PFSK-1 (cell line): ENCODE results near the gene DIPK2A.

Source experiments
- FOXP2 ChIP-seq: optimal IDR thresholded peaks from 2 replicates; pipeline ENCODE3; 2011; ENCODE audit warnings: borderline replicate concordance, control low read depth, inconsistent platforms; ENCODE audit not compliant: insufficient read depth; ENCODE audit errors: extremely low read length, extremely low read depth
- POLR2AphosphoS5 ChIP-seq: IDR thresholded peaks from 2 replicates; pipeline ENCODE4 v1.6.1; 2012; ENCODE audit warnings: low read depth, mild to moderate bottlenecking, control low read depth, low read length, moderate library complexity
- REST ChIP-seq, 2 experiments: IDR thresholded peaks; 2 replicates each; pipeline versions ENCODE4 v1.6.1 to v1.8.0; 2011 to 2012; ENCODE audit warnings: low read depth in 2 of 2, low read length in 2 of 2, control low read depth in 1 of 2, inconsistent platforms in 1 of 2, mild to moderate bottlenecking in 1 of 2, moderate library complexity in 1 of 2; ENCODE audit not compliant: insufficient read depth in 1 of 2
- SIN3A ChIP-seq: IDR thresholded peaks from 2 replicates; pipeline ENCODE4 v1.6.1; 2012; ENCODE audit warnings: mild to moderate bottlenecking, low read length, moderate library complexity, borderline replicate concordance; ENCODE audit not compliant: insufficient read depth
- TAF1 ChIP-seq: IDR thresholded peaks from 2 replicates; pipeline ENCODE4 v1.6.1; 2012; ENCODE audit warnings: low read length, control low read depth, borderline replicate concordance; ENCODE audit not compliant: insufficient read depth

The DIPK2A gene

GRCh38 chr3:143998266-143998665, 26.6 kb downstream of the DIPK2A start:
- no peak for TF ChIP-seq TAF1
- TF ChIP-seq FOXP2: no peak
- no peak for TF ChIP-seq REST (IDR thresholded peaks at IDR 0.05; ENCODE audit: insufficient read depth in 1 of 2, low read depth in 2 of 2, low read length in 2 of 2)
- TF ChIP-seq SIN3A: no peak
- TF ChIP-seq POLR2AphosphoS5: no peak

- TF ChIP-seq SIN3A (no peak), POLR2AphosphoS5 (no peak), FOXP2 (no peak), TAF1 (no peak), REST (IDR thresholded peaks at IDR 0.05; ENCODE audit: insufficient read depth in 1 of 2, low read depth in 2 of 2, low read length in 2 of 2) (no peak)
Observed at GRCh38 chr3:144003051-144003450, 31.4 kb downstream of the DIPK2A start.

DNA sequence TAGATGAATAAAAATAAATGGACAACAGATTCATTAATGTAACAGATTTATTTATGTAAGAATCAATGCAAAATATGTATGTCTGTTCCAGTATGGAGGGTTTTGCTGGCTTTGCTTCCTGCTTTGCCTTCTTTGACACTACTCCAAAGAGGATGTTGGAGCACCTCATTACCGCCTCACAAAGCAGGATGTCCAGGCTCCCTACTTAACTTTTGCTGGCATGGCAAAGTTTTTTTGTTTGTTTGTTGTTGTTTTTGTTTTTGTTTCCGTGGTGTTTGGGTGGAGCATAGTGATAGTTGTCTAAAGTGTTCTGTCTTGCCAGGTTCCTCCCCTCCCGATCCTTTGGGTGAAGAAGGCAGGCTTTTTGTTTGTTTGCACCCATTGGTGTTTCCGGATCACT, 38.7 kb downstream of the DIPK2A start:
- TF ChIP-seq REST (IDR thresholded peaks at IDR 0.05; ENCODE audit: insufficient read depth in 1 of 2, low read depth in 2 of 2, low read length in 2 of 2): no peak
- no peak for TF ChIP-seq SIN3A
- no peak for TF ChIP-seq POLR2AphosphoS5
- TF ChIP-seq TAF1: no peak
- no peak for TF ChIP-seq FOXP2

DNA sequence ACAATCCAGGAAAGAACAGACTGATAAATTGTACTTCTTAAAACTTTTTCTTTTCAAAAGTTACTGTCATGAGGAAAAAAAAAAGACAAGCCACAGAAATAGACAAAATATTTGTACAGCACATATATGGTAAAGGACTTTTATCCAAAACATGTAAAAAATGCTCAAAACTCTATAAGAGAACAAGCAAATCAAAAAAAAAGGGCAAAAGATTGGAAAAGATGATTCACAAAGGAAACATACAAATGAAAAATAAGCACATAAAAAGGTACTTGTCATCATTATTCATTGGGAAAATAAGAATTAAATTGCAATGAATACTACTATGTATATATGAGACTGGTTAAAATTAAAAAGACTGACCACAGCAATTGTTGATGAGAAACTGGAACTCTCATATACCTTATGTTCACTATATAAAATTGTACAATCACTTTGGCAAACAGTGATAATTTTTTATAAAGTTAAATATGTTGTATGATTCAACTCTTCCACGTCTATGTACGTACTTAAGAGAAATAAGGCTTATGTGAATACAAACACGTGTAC, 39.7 kb downstream of the DIPK2A start:
- TF ChIP-seq SIN3A (no peak), TAF1 (no peak), REST (IDR thresholded peaks at IDR 0.05; ENCODE audit: insufficient read depth in 1 of 2, low read depth in 2 of 2, low read length in 2 of 2) (no peak), FOXP2 (no peak), POLR2AphosphoS5 (no peak)

DNA sequence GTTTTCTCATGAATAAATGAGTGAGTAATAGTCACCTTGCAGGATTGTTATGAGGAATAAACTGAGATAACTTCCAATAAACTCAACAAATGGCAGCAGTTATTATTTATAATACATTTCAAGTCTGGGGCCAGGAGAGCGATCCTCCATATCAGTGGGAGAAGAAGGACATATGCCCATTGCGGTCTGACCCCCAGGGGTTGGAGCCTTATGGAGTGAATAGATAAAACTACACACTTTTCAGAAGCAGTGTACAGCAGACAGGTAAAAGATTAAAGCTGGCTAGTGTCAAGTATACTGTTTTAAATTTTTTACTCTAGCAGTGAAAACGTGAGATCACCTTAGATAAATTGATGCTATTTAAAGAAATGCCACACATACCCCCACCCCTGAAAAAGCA, 43.5 kb downstream of the DIPK2A start:
- TF ChIP-seq FOXP2: no peak
- TF ChIP-seq TAF1: no peak
- no peak for TF ChIP-seq REST (IDR thresholded peaks at IDR 0.05; ENCODE audit: insufficient read depth in 1 of 2, low read depth in 2 of 2, low read length in 2 of 2)
- TF ChIP-seq SIN3A: no peak
- no peak for TF ChIP-seq POLR2AphosphoS5
